Activated effector memory CD4-positive, alpha-beta T cell treated with Interleukin-2 at 50 U/mL for 16 hours (primary cell): ENCODE results near the gene UBE2M.
A peak's percentile ranks its signal among the peaks of the same experiment; 100 is the strongest.
"Not testable (repeated sequence)": the region's sequence is repeated elsewhere in the genome, so short reads cannot be mapped to it uniquely, and the experiment has no call there.

ENCODE experiments used
- DNase-seq: peaks from one replicate; pipeline ENCODE4 v3.0.0-alpha.2; 2020

Gene UBE2M

DNA sequence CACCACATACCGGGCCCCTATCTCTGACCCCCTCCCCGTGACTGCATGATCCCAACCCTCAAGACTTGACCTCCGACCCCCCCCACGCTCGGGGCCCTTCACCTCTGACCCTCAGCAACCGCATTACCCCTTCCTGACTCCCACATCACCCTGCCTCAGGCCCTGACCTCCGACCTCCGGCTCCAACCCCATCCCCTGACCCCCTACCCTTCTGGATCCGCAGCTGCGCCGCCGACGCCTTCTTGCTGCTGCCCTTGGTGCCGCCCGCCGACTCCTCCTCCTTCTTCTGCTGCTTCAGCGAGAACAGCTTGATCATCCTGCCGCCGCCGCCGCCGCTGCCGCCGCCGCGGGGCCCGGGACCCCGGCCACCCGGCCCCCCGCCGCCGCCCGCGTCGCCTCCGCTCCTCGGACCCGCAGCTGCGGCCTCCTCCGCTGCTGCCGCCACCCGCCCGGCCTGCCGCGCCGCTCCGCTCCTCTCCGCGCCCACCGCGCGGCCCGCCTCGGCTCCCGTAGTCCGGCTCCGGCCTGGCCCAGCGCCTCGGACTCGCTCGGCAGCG lies at the start of gene UBE2M:
Gene UBE2M (minus strand): TSS at position 546 of the 557 bp plus-strand sequence. CDS start 230 bp downstream, at position 316.
- DNase-seq, result peak; percentile 48

DNA sequence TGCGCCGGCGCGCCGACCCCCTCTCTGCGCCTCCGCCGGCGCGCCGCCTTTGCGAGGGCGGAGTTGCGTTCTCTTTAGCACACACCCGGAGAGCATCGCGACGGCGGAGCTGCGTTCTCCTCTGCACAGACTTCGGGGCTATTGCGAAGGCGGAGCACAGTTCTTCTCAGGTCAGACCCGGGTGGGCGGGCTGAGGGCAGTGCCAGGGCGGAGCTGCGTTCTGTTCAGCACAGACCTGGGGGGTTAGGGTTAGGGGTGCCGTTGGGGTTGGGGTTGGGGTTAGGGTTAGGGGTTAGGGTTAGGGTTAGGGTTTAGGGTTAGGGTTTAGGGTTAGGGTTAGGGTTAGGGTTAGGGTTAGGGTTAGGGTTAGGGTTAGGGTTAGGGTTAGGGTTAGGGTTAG lies 48.8 kb upstream of the UBE2M start:
- DNase-seq, result not testable (repeated sequence)

DNA sequence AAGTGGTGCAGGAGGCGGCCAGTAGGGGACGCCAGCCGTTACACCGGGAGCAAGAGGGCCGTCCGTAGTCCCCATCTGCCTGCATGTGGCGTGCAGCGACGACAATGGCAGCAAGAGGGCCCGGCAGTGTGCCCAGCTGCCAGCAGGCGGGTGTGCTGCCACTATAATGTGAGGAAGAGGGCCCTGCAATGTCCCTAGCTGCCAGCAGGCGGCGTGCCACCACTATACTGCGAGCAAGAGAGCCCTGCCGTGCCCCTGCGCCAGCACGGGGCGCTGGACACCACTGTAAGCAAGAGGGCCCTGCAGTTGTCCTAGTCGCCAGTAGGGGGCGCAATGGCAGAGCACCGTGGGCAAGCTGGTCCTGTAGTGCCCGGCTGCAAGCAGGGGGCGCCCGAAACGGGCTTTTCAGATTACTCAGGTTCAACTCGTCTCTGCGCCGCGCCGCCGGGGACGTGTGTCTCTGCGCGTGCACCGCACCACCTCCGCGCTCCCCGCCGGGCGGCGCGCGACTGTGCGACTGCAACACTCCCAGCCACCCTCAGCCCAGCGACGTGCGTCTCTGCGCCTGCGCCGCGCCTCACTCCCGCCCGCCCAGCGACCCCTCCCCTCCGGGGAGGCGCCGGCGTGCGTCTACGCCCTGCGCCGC lies 48.0 kb upstream of the UBE2M start:
- not testable (repeated sequence) for DNase-seq

DNA sequence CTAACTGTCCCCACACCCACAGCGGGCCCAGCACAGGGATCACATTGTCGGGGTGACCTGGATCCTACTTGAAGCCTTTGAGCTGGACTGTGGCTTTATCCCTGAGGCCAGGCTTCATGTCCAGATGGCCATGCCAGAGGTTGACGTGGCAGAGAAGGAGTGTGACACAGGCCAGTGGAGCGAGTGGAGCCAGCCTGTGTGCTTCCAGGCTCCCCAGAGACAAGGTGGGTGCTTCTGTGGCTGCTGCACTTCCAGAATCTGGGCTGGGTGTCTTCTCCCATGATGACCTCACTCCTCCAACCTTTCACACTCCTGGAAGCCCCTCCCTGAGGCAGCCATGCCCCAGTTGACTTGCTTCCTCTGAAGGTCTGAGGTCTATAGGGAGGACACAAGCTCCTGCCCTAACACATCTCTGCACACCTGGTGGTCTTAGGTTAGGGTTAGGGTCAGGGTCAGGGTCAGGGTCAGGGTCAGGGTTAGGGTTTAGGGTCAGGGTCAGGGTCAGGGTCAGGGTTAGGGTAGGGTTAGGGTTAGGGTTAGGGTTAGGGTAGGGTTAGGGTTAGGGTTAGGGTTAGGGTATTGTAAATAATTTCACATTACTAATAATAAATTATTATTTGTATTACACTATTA lies 27.8 kb upstream of the UBE2M start:
- DNase-seq, result no peak

DNA sequence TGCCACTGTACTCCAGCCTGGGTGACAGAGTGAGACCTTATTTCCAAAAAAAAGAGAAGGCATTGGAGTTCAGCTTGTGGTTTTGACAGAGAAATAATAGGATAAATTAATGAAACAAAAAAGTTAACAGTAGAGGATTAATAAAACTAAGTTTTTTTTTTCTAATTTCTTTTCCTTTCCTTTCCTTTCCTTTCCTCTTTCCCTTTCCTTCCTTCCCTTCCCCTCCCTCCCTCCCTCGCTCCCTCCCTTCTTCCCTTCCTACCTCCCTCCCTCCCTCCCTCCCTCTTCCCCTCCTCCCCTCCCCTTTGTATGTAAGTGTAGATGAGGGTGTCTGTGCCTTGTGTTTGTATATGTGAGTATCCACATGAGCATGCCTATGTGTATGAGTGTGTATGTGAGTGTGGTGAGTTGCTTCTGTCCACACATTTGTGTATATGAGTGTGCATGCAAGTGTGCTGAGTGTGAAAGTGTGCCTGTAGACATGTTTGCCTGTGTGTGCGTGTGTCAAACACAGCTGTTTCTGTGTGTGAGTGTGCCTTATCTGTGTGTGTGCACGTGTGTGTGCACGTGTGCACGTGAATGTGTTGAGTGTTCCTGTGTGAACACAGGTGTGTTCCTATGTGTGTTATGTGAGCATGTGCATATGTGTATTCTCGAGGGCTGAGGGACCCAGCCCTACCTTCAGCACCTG lies 27.2 kb upstream of the UBE2M start:
- DNase-seq, result no peak

DNA sequence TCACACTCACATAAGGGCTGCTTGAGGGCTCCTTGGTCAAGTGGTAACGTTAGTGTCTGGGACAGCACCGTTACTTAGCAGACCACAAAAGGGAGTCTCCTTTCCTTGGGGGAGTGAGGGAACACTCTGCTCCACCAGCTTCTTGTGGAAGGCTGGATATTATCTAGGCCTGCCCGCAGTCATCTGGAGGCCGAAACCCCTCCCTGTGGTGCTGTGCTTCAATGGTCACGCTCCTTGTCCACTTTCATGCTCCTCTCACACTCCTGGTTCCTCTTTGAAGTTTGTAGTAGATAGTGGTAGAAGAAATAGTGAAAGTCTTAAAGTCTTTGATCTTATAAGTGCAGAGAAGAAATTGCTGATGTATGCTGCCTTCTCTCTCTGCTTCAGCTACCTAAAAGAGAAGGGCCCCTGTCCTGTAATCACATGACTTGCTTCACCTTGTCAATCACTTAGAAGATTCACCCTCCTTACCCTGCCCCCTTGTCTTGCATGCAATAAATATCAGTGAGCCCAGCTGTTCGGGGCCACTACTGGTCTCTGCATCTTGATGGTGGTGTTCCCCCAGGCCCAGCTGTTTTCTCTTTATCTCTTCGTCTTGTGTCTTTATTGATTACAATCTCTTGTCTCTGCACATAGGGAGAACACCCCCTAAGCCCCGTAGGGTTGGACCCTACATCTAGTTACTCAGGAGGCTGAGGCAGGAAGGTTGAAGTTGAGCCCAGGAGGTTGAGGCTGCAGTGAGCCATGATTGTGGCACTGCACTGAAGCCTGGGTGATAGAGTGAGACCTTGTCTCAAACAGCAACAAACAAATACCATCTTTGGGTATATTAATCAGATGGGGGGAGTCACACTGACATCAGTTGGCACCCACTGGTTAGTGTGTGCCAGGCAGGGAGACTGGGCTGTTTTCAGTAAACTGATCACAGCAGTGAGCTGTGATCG lies 26.4 kb upstream of the UBE2M start:
- no peak for DNase-seq

DNA sequence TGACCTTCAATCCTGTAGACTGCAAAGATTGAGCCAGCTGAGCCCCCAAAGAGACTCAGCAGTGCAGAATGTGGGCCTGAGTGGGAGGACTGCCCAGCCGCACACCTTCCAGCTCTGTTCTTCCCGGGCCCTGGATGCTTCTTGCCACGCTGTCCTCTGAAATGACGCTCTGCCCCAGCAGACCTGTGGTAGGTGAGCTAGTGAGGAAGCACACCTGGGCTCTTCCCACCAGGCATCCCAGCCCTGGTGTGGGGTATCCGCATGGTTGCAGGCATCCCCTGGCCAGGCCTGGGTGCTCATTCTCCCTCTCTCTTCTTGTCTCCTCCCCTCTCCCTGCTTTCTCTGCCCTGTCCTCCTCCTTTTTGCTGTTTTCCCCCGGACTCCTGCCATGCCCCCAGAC lies 24.6 kb upstream of the UBE2M start:
- no peak for DNase-seq

DNA sequence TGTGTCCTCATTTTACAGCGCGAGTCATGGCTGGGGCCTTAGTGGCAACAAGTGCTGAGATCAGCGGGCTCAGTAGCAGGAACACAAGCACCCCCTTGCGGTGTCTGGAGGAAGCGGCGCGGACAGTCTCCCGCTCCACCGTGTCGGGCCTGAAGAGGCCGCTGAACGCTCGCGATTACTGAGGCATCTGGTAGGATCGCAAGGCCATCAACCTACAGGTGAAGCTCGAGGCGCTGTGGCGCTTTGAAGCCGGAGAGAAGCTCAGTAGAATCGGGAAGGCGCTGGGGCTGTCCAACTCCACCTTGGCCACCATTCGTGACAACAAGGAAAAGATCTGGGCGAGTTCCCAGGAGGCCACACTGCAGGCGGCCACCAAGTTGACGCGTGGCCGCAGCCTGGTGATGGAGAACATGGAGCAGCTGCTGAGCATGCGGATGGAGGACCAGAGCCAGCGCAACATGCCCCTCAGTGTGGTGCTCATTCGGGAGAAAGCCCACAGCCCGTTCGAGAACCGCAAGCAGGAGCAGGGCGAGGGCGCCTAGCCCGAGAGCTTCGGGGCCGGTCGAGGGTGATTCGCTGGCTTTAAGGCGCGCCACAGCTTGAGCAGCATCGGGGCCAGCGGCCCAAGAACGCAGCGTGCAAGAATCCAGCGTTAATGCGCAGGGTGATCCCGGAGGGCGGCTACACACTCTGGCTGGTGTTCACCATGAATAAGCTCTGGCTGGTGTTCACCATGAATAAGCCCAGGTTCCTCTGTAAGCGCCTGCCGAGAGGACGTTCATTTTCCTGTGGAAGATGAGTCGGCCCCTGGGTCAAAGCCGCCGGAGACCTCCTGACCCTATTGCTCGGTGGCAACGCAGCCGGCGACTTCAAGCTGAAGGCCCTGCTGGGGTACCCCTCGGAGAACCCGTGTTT lies 23.1 kb upstream of the UBE2M start:
- DNase-seq, result peak; percentile 81

DNA sequence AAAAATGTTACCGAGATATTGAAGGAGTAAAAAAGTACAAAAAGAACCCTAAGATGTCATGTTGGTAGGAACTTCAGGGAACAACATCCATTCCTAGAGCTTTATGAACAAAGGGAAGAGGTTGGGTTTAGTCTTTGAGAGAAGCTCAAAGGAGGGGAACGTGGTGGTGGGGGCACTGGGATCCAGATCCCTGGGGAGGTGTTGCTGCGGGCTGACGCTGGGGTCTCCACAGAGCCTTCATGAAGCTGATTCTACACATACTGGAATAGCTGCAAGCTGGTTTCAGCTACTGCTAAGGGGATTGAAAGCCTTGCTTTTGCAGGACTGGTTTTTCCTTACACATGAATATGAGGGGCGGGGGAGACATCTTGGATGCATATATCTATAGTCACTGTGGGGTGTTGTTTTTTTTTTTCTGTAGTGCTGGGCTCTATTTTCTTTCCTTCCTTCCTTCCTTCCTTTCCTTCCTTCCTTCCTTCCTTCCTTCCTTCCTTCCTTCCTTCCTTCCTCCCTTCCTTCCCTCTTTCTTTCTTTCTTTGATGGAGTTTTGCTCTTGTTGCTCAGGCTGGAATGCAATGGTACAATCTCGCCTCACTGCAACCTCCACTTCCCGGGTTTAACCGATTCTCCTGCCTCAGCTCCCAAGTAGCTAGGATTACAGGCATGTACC lies 21.2 kb upstream of the UBE2M start:
- DNase-seq, result no peak

DNA sequence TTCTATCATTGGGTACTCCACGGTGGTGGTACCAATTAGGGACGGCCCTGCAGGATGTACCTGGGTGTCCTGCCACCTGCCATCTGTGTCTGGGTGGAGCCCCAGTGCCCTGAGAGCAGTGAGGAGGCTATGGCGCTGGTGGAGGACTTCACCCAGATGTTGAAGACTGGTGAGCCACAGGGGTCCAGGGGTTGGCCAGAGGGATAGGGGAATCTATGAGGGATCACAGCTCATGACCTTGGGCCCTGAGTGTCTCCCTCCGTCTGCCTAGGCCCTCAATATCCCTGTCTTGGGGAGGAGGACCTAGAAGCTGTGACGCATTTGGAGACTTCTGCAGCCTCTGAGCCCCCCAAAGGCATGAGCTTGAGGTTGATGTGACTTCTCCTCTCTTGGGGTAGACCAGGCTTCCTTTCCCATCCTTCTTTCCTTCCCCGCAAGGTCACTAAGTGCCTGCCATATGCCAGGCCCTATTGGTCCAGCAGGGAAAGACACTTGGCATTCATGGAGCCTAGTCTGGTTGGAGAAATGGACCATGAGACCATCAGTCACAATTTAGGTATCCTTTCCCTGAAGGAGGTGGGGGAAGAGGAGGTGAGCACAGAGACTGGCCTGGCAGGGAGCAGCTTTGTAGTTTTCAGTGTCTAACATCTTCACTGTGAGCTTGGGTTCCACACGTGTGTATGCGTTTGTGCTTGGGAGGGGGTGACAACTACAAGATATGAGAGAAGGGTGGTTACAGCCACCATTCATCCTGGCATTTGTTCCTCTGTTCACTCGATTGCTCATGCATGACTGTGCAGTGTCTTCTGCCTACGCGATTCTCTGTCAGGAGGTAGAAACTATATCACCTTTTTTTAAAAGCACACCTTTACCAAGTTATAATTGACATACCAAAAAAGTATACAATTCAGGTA lies 19.9 kb upstream of the UBE2M start:
- no peak for DNase-seq

DNA sequence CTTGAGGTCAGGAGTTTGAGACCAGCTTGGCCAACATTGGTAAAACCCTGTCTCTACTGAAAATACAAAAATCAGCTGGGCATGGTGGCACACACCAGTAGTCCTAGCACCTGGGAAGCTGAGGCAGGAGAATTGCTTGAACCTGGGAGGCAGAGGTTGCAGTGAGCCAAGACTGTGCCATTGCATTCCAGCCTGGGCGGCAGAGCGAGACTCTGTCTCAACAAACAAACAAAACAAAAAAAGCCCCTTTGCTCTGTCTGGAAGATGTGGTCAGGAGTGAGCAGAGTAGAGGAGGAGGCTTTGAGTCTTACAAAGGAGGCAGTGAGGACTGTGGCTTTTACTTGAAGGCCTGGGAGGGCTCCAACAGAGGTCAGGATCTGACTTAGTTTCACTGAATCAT lies 19.2 kb upstream of the UBE2M start:
- DNase-seq, result not testable (repeated sequence)

DNA sequence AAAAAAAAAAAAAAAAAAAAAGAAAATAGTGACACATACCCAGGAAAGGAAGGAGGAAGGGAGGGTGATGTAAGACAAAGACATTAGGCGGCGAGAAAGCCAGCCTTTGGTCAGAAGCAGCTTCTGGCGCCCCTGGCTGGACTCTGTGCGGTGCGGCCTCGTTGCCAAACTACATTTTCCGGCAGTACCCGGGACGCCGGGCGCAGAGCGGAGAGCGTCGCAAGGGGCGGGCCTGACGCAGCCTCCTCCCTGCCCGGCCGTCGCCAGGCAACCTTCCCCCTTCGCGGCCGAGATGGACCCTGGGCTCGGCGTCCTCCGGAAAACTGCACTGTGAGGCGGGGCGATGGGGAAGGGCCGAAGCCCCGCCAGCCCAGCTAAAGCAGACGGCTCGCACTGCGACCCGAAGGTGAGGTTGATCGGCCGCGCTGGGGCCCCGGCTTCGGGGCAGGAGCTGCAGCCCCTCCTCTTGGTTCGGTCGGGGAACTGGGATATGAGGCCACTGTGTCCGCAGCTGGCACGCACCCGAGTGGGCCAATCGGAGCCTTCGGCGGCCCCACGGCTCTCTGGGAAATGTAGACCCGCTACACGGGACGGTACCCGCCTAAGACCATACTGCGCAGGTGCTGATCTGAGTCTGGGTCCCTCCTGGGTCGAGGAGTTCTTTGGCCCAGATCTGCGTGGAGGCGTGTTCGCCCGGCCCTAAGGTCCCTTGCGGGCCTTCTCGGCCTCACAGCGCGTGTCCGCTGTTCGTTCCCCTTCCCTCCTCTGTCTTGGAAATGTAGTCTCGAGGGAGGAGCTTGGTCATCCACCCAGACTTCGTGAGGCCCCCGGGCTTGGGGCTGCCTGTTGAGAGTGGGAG lies 17.0 kb upstream of the UBE2M start:
- DNase-seq, result peak; percentile 60

DNA sequence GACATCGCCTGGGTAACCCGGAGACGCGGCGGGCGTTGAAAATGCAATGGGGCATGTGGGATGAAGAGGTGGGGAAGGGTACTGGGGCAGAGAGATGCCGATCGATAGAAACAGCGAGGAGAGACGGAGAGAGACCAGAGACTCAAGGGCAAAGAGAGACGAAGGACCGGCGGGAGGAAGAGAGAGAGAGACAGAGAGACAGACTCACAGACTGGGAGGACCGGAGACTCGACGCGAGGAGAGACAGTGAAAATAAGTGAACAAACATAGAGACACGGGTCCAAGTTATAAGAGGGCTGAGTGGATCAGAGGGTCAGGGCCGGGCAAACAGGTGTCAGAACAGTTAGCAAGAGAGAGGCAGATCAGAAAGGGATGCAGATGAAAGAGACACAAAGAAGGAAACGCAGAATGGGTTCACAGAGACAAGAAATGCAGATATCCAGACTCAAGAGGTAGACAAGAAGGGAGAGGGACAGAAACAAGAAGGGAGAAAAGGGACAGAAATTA lies 15.3 kb upstream of the UBE2M start:
- no peak for DNase-seq

DNA sequence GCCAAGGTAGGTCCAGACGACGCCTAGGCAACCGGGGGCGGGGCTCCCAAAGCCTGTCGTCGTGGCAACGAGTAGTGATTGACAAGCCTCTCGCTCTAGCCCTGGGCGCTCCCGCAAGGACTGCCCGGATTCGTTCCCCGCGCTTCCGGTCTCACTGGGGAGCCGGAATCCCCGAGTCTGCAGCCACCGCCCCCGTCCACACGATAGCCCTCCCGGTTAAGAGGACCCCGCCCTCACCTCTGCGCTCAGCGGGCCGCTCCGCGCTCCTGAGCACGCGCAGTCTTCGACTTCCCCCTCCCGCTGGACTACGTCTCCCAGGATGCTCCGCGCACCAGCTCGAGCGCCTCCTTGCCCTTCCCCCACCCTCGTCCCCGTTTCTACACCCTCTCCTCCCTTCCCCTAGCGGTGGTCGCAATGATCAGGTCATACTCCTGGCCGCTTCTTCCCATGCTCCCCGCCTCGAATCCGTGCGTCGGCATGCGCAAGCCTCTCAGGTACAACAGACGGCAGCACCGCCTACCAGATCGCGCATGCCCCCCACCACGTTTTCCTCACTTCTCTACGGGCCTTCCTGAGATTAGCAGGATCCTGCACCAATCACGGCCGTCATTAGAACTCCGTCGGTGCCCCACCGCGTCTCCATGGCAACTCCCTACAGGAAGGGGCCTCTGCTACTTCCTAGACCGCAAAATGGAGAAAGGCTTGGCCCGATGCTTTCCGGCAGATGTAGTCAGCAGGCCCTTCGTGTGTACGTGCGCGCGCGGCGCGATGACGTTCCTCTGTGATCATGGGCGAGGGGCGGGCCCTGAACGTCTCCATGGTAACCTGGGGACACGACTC lies 14.6 kb upstream of the UBE2M start, which contains the start of gene MZF1:
Gene MZF1 (minus strand): TSS at position 518 of the 840 bp plus-strand sequence. CDS start 1,946 bp downstream, outside the sequence.
- DNase-seq, result peak; percentile 99

DNA sequence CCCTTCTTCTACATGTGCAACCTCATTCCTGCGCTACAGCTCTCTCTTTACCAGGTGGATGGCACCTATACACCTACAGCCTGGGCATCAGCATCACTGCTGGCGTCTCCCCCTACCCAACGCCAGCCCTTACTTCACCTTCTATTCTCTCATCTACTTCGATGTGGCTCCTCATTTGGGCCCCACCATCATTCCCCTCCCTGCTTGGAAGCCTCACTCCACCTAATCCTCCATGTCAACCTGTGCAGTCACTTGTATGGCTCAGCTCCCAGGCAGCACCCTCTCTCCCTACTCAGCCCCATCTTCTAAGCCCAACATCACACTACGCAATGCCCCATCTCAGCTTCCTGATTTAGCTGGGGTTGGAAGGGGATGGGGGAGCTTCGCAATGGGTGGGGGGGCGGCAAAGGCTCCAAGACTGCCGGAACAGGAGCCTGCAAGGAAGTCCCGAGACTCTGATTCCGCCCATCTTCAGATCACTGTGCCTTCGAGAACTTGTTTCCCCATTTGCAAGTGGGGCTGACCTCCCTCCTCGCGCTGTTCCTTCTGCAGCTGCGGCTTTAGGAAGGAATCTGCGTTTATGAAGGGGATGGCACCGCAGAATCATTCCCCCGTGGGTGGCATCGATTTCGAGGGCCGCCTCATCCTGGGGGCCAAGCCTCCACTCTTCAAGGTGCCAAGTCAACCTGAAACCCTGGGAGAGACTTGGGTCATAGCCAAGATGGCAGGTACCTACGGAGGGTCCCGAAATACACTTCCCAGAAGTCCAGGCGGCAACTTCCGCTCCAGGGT lies 13.8 kb upstream of the UBE2M start:
- DNase-seq, result no peak

DNA sequence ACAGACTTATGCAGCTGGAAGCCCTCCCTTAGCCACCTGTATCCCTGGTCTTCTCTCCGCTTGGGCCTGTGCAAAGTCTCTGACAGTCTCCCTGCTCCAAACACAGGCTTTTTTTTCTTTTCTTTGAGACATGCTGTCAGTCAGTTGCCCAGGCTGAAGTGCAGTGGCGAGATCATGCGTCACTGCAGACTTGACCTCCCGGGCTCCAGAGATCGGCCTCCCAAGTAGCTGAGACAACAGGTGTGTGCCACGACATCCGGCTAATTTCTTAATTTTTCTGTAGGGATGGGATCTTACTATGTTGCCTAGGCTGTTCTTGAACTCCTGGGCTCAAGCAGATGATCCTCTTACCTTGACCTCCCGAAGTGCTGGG lies 13.2 kb upstream of the UBE2M start:
- no peak for DNase-seq
